Aorta (tissue), 5 donors: ENCODE results near the gene CD59. TPM values are rescaled to one million over a fixed set of nuclear protein-coding genes. Genes with fewer than 3 reads are reported as not detected.
A peak's percentile ranks its signal among the peaks of the same experiment; 100 is the strongest.

ENCODE experiments used
- ATAC-seq: fragments of 200-7000 bp; cut with Tn5 transposase; one replicate; pipeline ENCODE4 v1.9.1; 2022; ENCODE audit warnings: moderate library complexity; ENCODE audit not compliant: low FRiP score
- DNase-seq, 2 donors: peaks; one replicate each; pipeline ENCODE4 v3.0.0-alpha.2; 2020
- H3K27ac ChIP-seq, 2 donors: one replicate each; pipeline ENCODE4 v1.5.1; 2013; ENCODE audit warnings: low read length in 2 of 2, mild to moderate bottlenecking in 2 of 2, moderate library complexity in 2 of 2, control low read depth in 1 of 2, inconsistent platforms in 1 of 2, low read depth in 1 of 2
- H3K27me3 ChIP-seq, 2 donors: one replicate each; pipeline ENCODE4 v1.6.1; 2013; ENCODE audit warnings: control low read depth in 1 of 2, low read length in 1 of 2, mild to moderate bottlenecking in 1 of 2, moderate library complexity in 1 of 2; ENCODE audit not compliant: insufficient read depth in 2 of 2, control insufficient read depth in 1 of 2
- H3K36me3 ChIP-seq, 2 donors: one replicate each; pipeline ENCODE4 v1.6.1; 2013; ENCODE audit warnings: control low read depth in 1 of 2, low read length in 1 of 2, mild to moderate bottlenecking in 1 of 2; ENCODE audit not compliant: insufficient read depth in 2 of 2, control insufficient read depth in 1 of 2
- H3K4me1 ChIP-seq, 2 donors: one replicate each; pipeline ENCODE4 v1.6.1; 2013; ENCODE audit warnings: low read length in 2 of 2, control low read depth in 1 of 2, mild to moderate bottlenecking in 1 of 2, moderate library complexity in 1 of 2; ENCODE audit not compliant: insufficient read depth in 2 of 2, control insufficient read depth in 1 of 2
- H3K4me3 ChIP-seq, 2 donors: one replicate each; pipeline ENCODE4 v1.5.1; 2013; ENCODE audit warnings: low read length in 2 of 2, control low read depth in 1 of 2, mild to moderate bottlenecking in 1 of 2
- H3K9me3 ChIP-seq: one replicate; pipeline ENCODE4 v1.6.1; 2013; ENCODE audit warnings: mild to moderate bottlenecking, low read length; ENCODE audit not compliant: control insufficient read depth
- whole genome bisulfite sequencing, 2 donors: extraction: QIAGEN DNeasy Blood & Tissue Kit; methylation state at CpG; one replicate each; pipeline ENCODE4 v1.1.7; 2013; 5-methylcytosine and 5-hydroxymethylcytosine counted together
- intact Hi-C, 2 donors: fragments of 100-400 bp; cut with DNase I; formaldehyde crosslinking; loops; one replicate each; pipeline versions ENCODE4 v1.14.2 to v1.15.0; 2022
- long read RNA-seq, 2 donors: library from polyadenylated mRNA; unstranded; transcript quantifications; one replicate each; pipeline ENCODE4 v2.0.0, GENCODE V29; 2020 to 2021
- polyA plus RNA-seq, 2 donors: library from polyadenylated mRNA; stranded (reverse); fragments of 200-250 nt; gene quantifications; one replicate each; pipeline ENCODE4 v1.2.3, GENCODE V29; 2013
- total RNA-seq, 2 donors: library from RNA; stranded (reverse); fragmentation: NEBNext Ultra II Directional; extraction: Animal tissue kit (Norgen Biotek cat#: 25700); gene quantifications; one replicate each; pipeline ENCODE4 v1.2.1, GENCODE V29; 2021
- donor health status: healthy with polysubstance abuse.
- donor health status: Bipolar disorder and iron deficiency.
- donor health status: DM: no; HTN: no; CAD: no.
- donor health status: DM: no; HTN: no; CAD: no.
- donor health status: DM: yes; HTN: yes; CAD: no.

The CD59 gene
- 100 to 1,000 TPM; 665 to 881 TPM for total RNA-seq
- polyA plus RNA-seq: 100 to 1,000 TPM; 213 to 543 TPM
- long read RNA-seq, donor 1, full-length matches to known transcripts: 1,118 of 1,285 reads
- long read RNA-seq, donor 1, partial matches to known transcripts: 29 of 1,285 reads
- long read RNA-seq, donor 1, other reads (novel, unspliced or antisense): 138 of 1,285 reads
- long read RNA-seq, donor 2, full-length matches to known transcripts: 112 of 141 reads
- long read RNA-seq, donor 2, partial matches to known transcripts: 1 of 141 reads
- long read RNA-seq, donor 2, other reads (novel, unspliced or antisense): 28 of 141 reads

GRCh38 chr11:33736148-33736812 lies at the start of gene CD59:
CD59 (minus strand) TSS chr11:33736423; CDS start chr11:33722445, 13,978 bp downstream.
- Histone ChIP-seq H3K27ac (peak within 1 kb of the TSS in 1 of 2 donors; percentile 82), H3K4me1 (peaks cover 0 to 3% of the 10 kb centered on the region in 2 donors)
- intact Hi-C loops: loop anchor here (2.0 to 5.0 kb wide), 4 partner anchors 34 to 194 kb away; partner anchors contain the start of genes C11orf91 (in 1 of the 2) and FBXO3 (in 1 of the 2)

GRCh38 chr11:33785609-33786008 lies 49.4 kb upstream of the CD59 start:
- ATAC-seq: no peak
- intact Hi-C loops: no loop called here
- Histone ChIP-seq H3K4me1 (no peaks in the 10 kb centered on the region), H3K9me3 (peaks cover 2% of the 10 kb centered on the region), H3K36me3 (no peaks in the 10 kb centered on the region), H3K27me3 (no peaks in the 10 kb centered on the region), H3K27ac (no peak overlapping the region), H3K4me3 (no peak overlapping the region)
- 74 to 79% methylated on average over 3 of the region's 3 CpGs for WGBS, 2 donors
- no peak for DNase-seq

More at GRCh38 chr11:33736148-33736812, at the start of gene CD59:
- WGBS, 2 donors: 0 to 1% methylated on average over 35 to 48 of the region's 48 CpGs
- H3K4me3 ChIP-seq: peak within 1 kb of the TSS; percentile 73 to 97
- DNase-seq: peak; percentile 98 to 99
- no peaks in the 10 kb centered on the region for H3K9me3 ChIP-seq
- peak; percentile 96 for ATAC-seq
- H3K36me3 ChIP-seq: no peaks in the 10 kb centered on the region
- H3K27me3 ChIP-seq: no peaks in the 10 kb centered on the region

GRCh38 chr11:33779849-33780528 lies 43.8 kb upstream of the CD59 start:
- H3K4me3 ChIP-seq: no peak overlapping the region
- intact Hi-C loops: no loop called here
- ATAC-seq (peak; percentile 52), DNase-seq (no peak)
- 26 to 27% methylated on average over 7 of the region's 7 CpGs for WGBS, 2 donors
- no peaks in the 10 kb centered on the region for H3K4me1 ChIP-seq
- no peak overlapping the region for H3K27ac ChIP-seq
- H3K9me3 ChIP-seq: peaks cover 2% of the 10 kb centered on the region
- H3K27me3 ChIP-seq: no peaks in the 10 kb centered on the region
- no peaks in the 10 kb centered on the region for H3K36me3 ChIP-seq

GRCh38 chr11:33778675-33779074 lies 42.5 kb upstream of the CD59 start:
- no peaks in the 10 kb centered on the region for H3K36me3 ChIP-seq
- ATAC-seq (no peak), DNase-seq (no peak)
- intact Hi-C loops: no loop called here
- 86 to 88% methylated on average over 5 of the region's 5 CpGs for WGBS, 2 donors
- no peak overlapping the region for H3K27ac ChIP-seq
- no peak overlapping the region for H3K4me3 ChIP-seq
- no peaks in the 10 kb centered on the region for H3K4me1 ChIP-seq
- no peaks in the 10 kb centered on the region for H3K27me3 ChIP-seq
- peaks cover 2% of the 10 kb centered on the region for H3K9me3 ChIP-seq

- 89 to 93% methylated on average over 9 of the region's 9 CpGs for WGBS, 2 donors
- Histone ChIP-seq H3K9me3 (peaks cover 2% of the 10 kb centered on the region), H3K27me3 (no peaks in the 10 kb centered on the region), H3K27ac (no peak overlapping the region), H3K4me1 (no peaks in the 10 kb centered on the region), H3K36me3 (no peaks in the 10 kb centered on the region), H3K4me3 (no peak overlapping the region)
- DNase-seq (no peak), ATAC-seq (no peak)
- intact Hi-C loops: no loop called here
These were observed 41.7 kb upstream of the CD59 start for GRCh38 chr11:33777906-33778305.

GRCh38 chr11:33775832-33776470 lies 39.7 kb upstream of the CD59 start:
- Histone ChIP-seq H3K4me1 (no peaks in the 10 kb centered on the region), H3K27me3 (no peaks in the 10 kb centered on the region), H3K27ac (no peak overlapping the region), H3K36me3 (no peaks in the 10 kb centered on the region), H3K9me3 (no peaks in the 10 kb centered on the region), H3K4me3 (no peak overlapping the region)
- no peak for ATAC-seq
- intact Hi-C loops: loop anchor here in 1 of 2 donors (2.0 kb wide), 1 partner anchor 73 kb away; no protein-coding TSS in a partner anchor
- 1 to 6% methylated on average over 1 of the region's 1 CpG for WGBS, 2 donors
- DNase-seq: no peak

- H3K27me3 ChIP-seq: no peaks in the 10 kb centered on the region
- WGBS, 2 donors: 82 to 93% methylated on average over 7 of the region's 7 CpGs
- ATAC-seq (no peak), DNase-seq (no peak)
- H3K4me3 ChIP-seq: peak overlapping the region in 1 of 2 donors; percentile 12
- intact Hi-C loops: loop anchor here in 1 of 2 donors (2.0 kb wide), 1 partner anchor 73 kb away; no protein-coding TSS in a partner anchor
- no peak overlapping the region for H3K27ac ChIP-seq
- H3K36me3 ChIP-seq: no peaks in the 10 kb centered on the region
- H3K4me1 ChIP-seq: no peaks in the 10 kb centered on the region
- H3K9me3 ChIP-seq: no peaks in the 10 kb centered on the region
These were observed 39.2 kb upstream of the CD59 start for GRCh38 chr11:33775467-33775807.

- intact Hi-C loops: loop anchor here in 1 of 2 donors (2.0 to 5.0 kb wide), 2 partner anchors 38 to 72 kb away; partner anchors contain the start of gene CD59
- 1% methylated on average over 22 to 23 of the region's 23 CpGs for WGBS, 2 donors
- Histone ChIP-seq H3K4me1 (no peaks in the 10 kb centered on the region), H3K27ac (peak overlapping the region in 1 of 2 donors; percentile 84), H3K36me3 (no peaks in the 10 kb centered on the region), H3K4me3 (peak overlapping the region; percentile 75 to 88), H3K27me3 (no peaks in the 10 kb centered on the region), H3K9me3 (no peaks in the 10 kb centered on the region)
- DNase-seq (peak; percentile 62 to 78), ATAC-seq (peak; percentile 51)
These were observed 38.7 kb upstream of the CD59 start for GRCh38 chr11:33774736-33775466.
